NCI-H446 (cell line): ENCODE data around the gene LCN10.
A peak's percentile ranks its signal among the peaks of the same experiment; 100 is the strongest.
"Not testable (repeated sequence)": the region's sequence is repeated elsewhere in the genome, so short reads cannot be mapped to it uniquely, and the experiment has no call there.

Experiments
- DNase-seq, 2 experiments: peaks; one replicate each; lab custom pipeline; 2025; lab: John Stamatoyannopoulos, UW

LCN10 gene

GRCh38 chr9:136720251-136720897 lies 22.4 kb downstream of the LCN10 start:
- no peak for DNase-seq

- DNase-seq = no peak
Measured at GRCh38 chr9:136719195-136719880, 23.4 kb downstream of the LCN10 start.

GRCh38 chr9:136718345-136719194 lies 24.2 kb downstream of the LCN10 start:
- DNase-seq = no peak

- DNase-seq = no peak
Measured at GRCh38 chr9:136717399-136717798, 25.3 kb downstream of the LCN10 start.

GRCh38 chr9:136714893-136715274 lies 27.9 kb downstream of the LCN10 start:
- DNase-seq = no peak

- no peak for DNase-seq
Measured at GRCh38 chr9:136714096-136714892, 28.4 kb downstream of the LCN10 start.

GRCh38 chr9:136713550-136713949 lies 29.2 kb downstream of the LCN10 start:
- DNase-seq = peak in 1 of 2 experiments; percentile 52

GRCh38 chr9:136712690-136713544 lies 29.8 kb downstream of the LCN10 start:
- no peak for DNase-seq

- DNase-seq = peak in 1 of 2 experiments; percentile 22
Measured at GRCh38 chr9:136711751-136712689, 30.7 kb downstream of the LCN10 start, which contains the start of gene DIPK1B. Gene DIPK1B (plus strand): TSS chr9:136712572. CDS start chr9:136712666, 94 bp downstream.

- not testable (repeated sequence) for DNase-seq
Measured at GRCh38 chr9:136711219-136711648, 31.5 kb downstream of the LCN10 start.

GRCh38 chr9:136710543-136710942 lies 32.2 kb downstream of the LCN10 start:
- DNase-seq = no peak

- DNase-seq = no peak
Measured at GRCh38 chr9:136709454-136710109, 33.2 kb downstream of the LCN10 start.

GRCh38 chr9:136707849-136708517 lies 34.8 kb downstream of the LCN10 start:
- no peak for DNase-seq

GRCh38 chr9:136707011-136707410 lies 35.7 kb downstream of the LCN10 start:
- no peak for DNase-seq

GRCh38 chr9:136705564-136705963 lies 37.2 kb downstream of the LCN10 start:
- no peak for DNase-seq

GRCh38 chr9:136704741-136705140 lies 38.0 kb downstream of the LCN10 start:
- not testable (repeated sequence) for DNase-seq

GRCh38 chr9:136703276-136703860 lies 39.4 kb downstream of the LCN10 start:
- no peak for DNase-seq

GRCh38 chr9:136701668-136702053 lies 41.1 kb downstream of the LCN10 start:
- no peak for DNase-seq
